CD4-positive, alpha-beta T cell treated with Interleukin-15 for 1 hour (primary cell): ENCODE measurements around the gene GSE1.

Source experiments
- DNase-seq: peaks from one replicate; pipeline ENCODE4 v3.0.0-alpha.2; 2020

The GSE1 gene

GRCh38 chr16:85686912-85687591 lies 73.9 kb downstream of the GSE1 start:
- no peak for DNase-seq

- DNase-seq, result no peak
Observed at GRCh38 chr16:85687651-85688471, 74.7 kb downstream of the GSE1 start.

GRCh38 chr16:85688586-85689284 lies 75.6 kb downstream of the GSE1 start, which contains the start of gene GINS2:
GINS2 (minus strand) TSS chr16:85688954; CDS start chr16:85688898, 56 bp downstream.
- peak; percentile 95 for DNase-seq

GRCh38 chr16:85689285-85689949 lies 76.3 kb downstream of the GSE1 start:
- no peak for DNase-seq

GRCh38 chr16:85689950-85690320 lies 76.8 kb downstream of the GSE1 start:
- no peak for DNase-seq

- DNase-seq, result no peak
Observed at GRCh38 chr16:85690469-85691064, 77.4 kb downstream of the GSE1 start.

- DNase-seq, result no peak
Observed at GRCh38 chr16:85695196-85696128, 82.3 kb downstream of the GSE1 start.

GRCh38 chr16:85696781-85697180 lies 83.7 kb downstream of the GSE1 start:
- no peak for DNase-seq

GRCh38 chr16:85697431-85697830 lies 84.3 kb downstream of the GSE1 start:
- DNase-seq, result no peak

GRCh38 chr16:85698459-85698891 lies 85.4 kb downstream of the GSE1 start:
- no peak for DNase-seq

GRCh38 chr16:85698935-85699558 lies 85.9 kb downstream of the GSE1 start:
- DNase-seq, result no peak

GRCh38 chr16:85699628-85700027 lies 86.5 kb downstream of the GSE1 start:
- no peak for DNase-seq

- no peak for DNase-seq
Observed at GRCh38 chr16:85704011-85704410, 90.9 kb downstream of the GSE1 start.

GRCh38 chr16:85704900-85705846 lies 92.1 kb downstream of the GSE1 start:
- no peak for DNase-seq

- DNase-seq, result no peak
Observed at GRCh38 chr16:85706449-85707034, 93.4 kb downstream of the GSE1 start.

GRCh38 chr16:85707528-85708095 lies 94.5 kb downstream of the GSE1 start:
- DNase-seq, result no peak

GRCh38 chr16:85708338-85708737 lies 95.2 kb downstream of the GSE1 start:
- DNase-seq, result no peak

- DNase-seq, result no peak
Observed at GRCh38 chr16:85709766-85710585, 96.9 kb downstream of the GSE1 start.
